Peyer's patch (tissue), 4 donors: ENCODE data around the gene ZFP69. TPM values are rescaled to one million over a fixed set of nuclear protein-coding genes. Genes with fewer than 3 reads are reported as not detected.

Source experiments
- DNase-seq, 3 donors: peaks; one replicate each; pipeline ENCODE4 v3.0.0-alpha.2; 2017 to 2019
- H3K27ac ChIP-seq, 4 donors: fragments of 200-600 bp; sonication (generic); one replicate each; pipeline ENCODE4 v1.5.1; 2016 to 2019
- H3K27me3 ChIP-seq, 2 donors: fragments of 200-600 bp; sonication (generic); one replicate each; pipeline ENCODE4 v1.5.1; 2019
- H3K36me3 ChIP-seq, 3 donors: fragments of 200-600 bp; sonication (generic); one replicate each; pipeline ENCODE4 v1.5.1; 2016 to 2019
- H3K4me1 ChIP-seq, 4 donors: fragments of 200-600 bp; sonication (generic); one replicate each; pipeline ENCODE4 v1.5.1; 2016 to 2019
- H3K4me3 ChIP-seq, 4 donors: fragments of 200-600 bp; sonication (generic); 1 replicate in 3 of 4; 2 replicates in 1 of 4; pipeline ENCODE4 v1.5.1; 2016 to 2019; ENCODE audit warnings: mild to moderate bottlenecking in 1 of 4
- H3K9me3 ChIP-seq, 4 donors: fragments of 200-600 bp; sonication (generic); one replicate each; pipeline ENCODE4 v1.5.1; 2016 to 2019; ENCODE audit warnings: mild to moderate bottlenecking in 1 of 4
- CTCF ChIP-seq, 6 experiments: fragments of 450-650 bp in 4 of 6; fragments of 200-600 bp in 2 of 6; sonication (generic) in 1 of 6; IDR thresholded peaks; one replicate each; pipeline ENCODE4 v1.5.1; 2017 to 2019; ENCODE audit warnings: antibody characterized with exemption in 6 of 6, mild to moderate bottlenecking in 3 of 6, moderate library complexity in 1 of 6
- POLR2A ChIP-seq, 2 donors: fragments of 450-650 bp; IDR thresholded peaks; one replicate each; pipeline ENCODE4 v1.5.1; 2017; ENCODE audit warnings: antibody characterized with exemption in 2 of 2, mild to moderate bottlenecking in 2 of 2, moderate library complexity in 2 of 2
- total RNA-seq, 4 donors: library from RNA; depleted of rRNA; stranded (reverse); fragments of >200 nt; gene quantifications; one replicate each; pipeline ENCODE4 v1.1.0, GENCODE V29; 2016

ZFP69 gene
- total RNA-seq, 4 donors from 2014 or later, result 1.2 to 8.3 (median 2.7) TPM

GRCh38 chr1:40438391-40439015, 38.6 kb upstream of the ZFP69 start:
- peak in 1 of 3 donors; percentile 62 for DNase-seq
- no peaks in the 10 kb centered on the region for H3K27me3 ChIP-seq
- no peaks in the 10 kb centered on the region for H3K4me1 ChIP-seq
- H3K27ac ChIP-seq, result no peak overlapping the region
- H3K4me3 ChIP-seq, result no peak overlapping the region
- H3K9me3 ChIP-seq, result no peaks in the 10 kb centered on the region
- TF ChIP-seq POLR2A (IDR thresholded peaks at IDR 0.05) (no peak), CTCF (IDR thresholded peaks at IDR 0.05) (peak; percentile 60 to 74 (median 64))
- no peaks in the 10 kb centered on the region for H3K36me3 ChIP-seq

DNA sequence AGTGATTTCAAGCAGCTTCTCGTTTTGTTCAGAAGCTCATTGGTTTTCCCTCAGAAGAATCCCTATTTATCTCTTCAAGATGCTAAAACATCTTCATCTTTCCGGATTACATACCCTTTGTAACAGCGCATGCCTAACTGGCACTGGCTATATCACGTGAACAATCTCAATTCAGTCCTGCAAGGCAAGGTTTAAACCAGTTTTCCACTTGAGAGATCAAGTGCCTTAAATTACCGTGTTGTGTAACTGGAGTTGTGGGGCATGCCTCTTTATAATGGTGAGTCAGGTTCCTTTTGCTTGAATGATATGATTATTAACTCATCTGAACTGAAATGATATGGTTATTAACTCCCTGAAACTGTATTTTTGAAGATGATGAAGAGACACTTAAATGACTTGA, 37.8 kb upstream of the ZFP69 start:
- H3K4me3 ChIP-seq, result no peak overlapping the region
- H3K36me3 ChIP-seq, result no peaks in the 10 kb centered on the region
- no peak for DNase-seq
- no peak overlapping the region for H3K27ac ChIP-seq
- no peaks in the 10 kb centered on the region for H3K9me3 ChIP-seq
- TF ChIP-seq POLR2A (IDR thresholded peaks at IDR 0.05) (no peak), CTCF (IDR thresholded peaks at IDR 0.05) (no peak)
- H3K4me1 ChIP-seq, result no peaks in the 10 kb centered on the region
- H3K27me3 ChIP-seq, result no peaks in the 10 kb centered on the region

DNA sequence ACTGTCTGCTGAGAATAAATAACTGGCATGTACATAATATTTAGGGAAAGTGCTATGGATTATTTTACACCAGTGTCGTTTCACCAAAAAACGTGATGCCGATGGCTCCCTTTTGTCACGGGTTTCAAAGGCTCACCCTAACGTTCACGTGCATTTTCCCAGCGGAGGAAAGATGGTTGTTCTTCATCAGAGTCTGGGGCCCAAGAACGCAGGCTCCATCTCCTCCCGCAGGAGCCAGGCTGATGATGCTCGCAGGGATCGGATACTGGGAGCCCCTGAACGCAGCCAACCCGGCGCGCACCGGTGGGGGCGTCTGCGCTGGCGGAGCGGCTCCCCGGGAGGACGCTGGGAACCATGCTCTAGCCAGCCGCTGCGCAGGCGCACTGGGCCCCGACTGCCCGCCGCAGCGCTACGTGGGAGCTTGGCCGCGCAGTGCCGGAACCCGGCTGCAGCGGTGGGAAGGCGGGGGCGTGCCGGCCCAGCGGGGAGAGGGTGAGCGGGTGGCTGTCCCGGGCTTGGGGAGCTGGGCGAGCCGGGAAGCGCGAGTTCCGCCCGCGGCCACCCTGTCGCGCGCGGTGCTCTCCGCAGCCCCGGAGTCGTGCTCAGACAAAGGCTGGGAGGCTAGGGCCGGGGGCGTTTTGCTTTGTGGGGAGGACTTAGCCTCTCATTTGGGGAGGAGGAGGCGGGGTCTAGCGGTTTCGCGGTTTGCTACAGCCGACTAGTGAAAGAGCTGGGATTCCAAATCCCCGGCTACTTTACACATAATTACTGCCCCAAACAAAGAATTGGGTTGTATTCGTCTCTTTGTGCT, 27.2 kb upstream of the ZFP69 start, which contains the start of gene ZFP69B:
ZFP69B (plus strand) TSS at position 793 of the 811 bp plus-strand sequence. CDS start 486 bp downstream, outside the sequence.
- peak within 1 kb of the TSS; percentile 57 to 86 (median 70) for H3K27ac ChIP-seq
- peak; percentile 86 to 95 (median 87) for DNase-seq
- peak in 2 of 6 experiments; percentile 5 for TF ChIP-seq CTCF (IDR thresholded peaks at IDR 0.05)
- TF ChIP-seq POLR2A (IDR thresholded peaks at IDR 0.05), result peak; percentile 8 to 17

GRCh38 chr1:40450495-40451237, 26.4 kb upstream of the ZFP69 start:
- Histone ChIP-seq H3K9me3 (peaks cover 0 to 9% (median 1%) of the 10 kb centered on the region in 4 donors), H3K4me1 (no peaks in the 10 kb centered on the region), H3K4me3 (peak overlapping the region; percentile 64 to 77 (median 70)), H3K27ac (peak overlapping the region; percentile 57 to 86 (median 70)), H3K36me3 (no peaks in the 10 kb centered on the region), H3K27me3 (no peaks in the 10 kb centered on the region)
- peak in 2 of 3 donors; percentile 43 to 64 for DNase-seq
- TF ChIP-seq CTCF (IDR thresholded peaks at IDR 0.05) (no peak), POLR2A (IDR thresholded peaks at IDR 0.05) (no peak)

More for the DNA sequence above, 27.2 kb upstream of the ZFP69 start, which contains the start of gene ZFP69B:
- H3K4me1 ChIP-seq, result no peaks in the 10 kb centered on the region
- H3K9me3 ChIP-seq, result peaks cover 0 to 2% (median under 1%) of the 10 kb centered on the region in 4 donors
- H3K4me3 ChIP-seq, result peak within 1 kb of the TSS; percentile 64 to 77 (median 70)
- H3K36me3 ChIP-seq, result no peaks in the 10 kb centered on the region
- no peaks in the 10 kb centered on the region for H3K27me3 ChIP-seq

GRCh38 chr1:40451238-40451585, 25.9 kb upstream of the ZFP69 start:
- H3K4me1 ChIP-seq, result no peaks in the 10 kb centered on the region
- H3K9me3 ChIP-seq, result peaks cover 0 to 9% (median 1%) of the 10 kb centered on the region in 4 donors
- DNase-seq, result no peak
- TF ChIP-seq POLR2A (IDR thresholded peaks at IDR 0.05), result no peak
- no peak for TF ChIP-seq CTCF (IDR thresholded peaks at IDR 0.05)
- no peak overlapping the region for H3K4me3 ChIP-seq
- H3K27me3 ChIP-seq, result no peaks in the 10 kb centered on the region
- H3K36me3 ChIP-seq, result no peaks in the 10 kb centered on the region
- peak overlapping the region in 1 of 4 donors; percentile 86 for H3K27ac ChIP-seq
